Kidney (tissue), 14 donors: Measurements from ENCODE around the gene DNAJA3. TPM values are rescaled to one million over a fixed set of nuclear protein-coding genes. Genes with fewer than 3 reads are reported as not detected.

ENCODE experiments used
- DNase-seq, 5 donors: peaks; one replicate each; pipeline ENCODE4 v3.0.0-alpha.2; 2013 to 2020
- FAIRE-seq: peaks from 2 replicates; lab custom pipeline; 2012; peaks lifted over from hg19 to GRCh38; lab: Jason Lieb, UNC
- H3K27ac ChIP-seq, 2 donors: one replicate each; pipeline ENCODE4 v1.7.0; 2013; ENCODE audit warnings: low read depth in 2 of 2, low read length in 2 of 2, inconsistent platforms in 1 of 2
- H3K27me3 ChIP-seq: one replicate; pipeline ENCODE4 v1.7.1; 2013; ENCODE audit warnings: low read length, inconsistent platforms; ENCODE audit not compliant: control insufficient read depth, insufficient read depth
- H3K36me3 ChIP-seq, 3 donors: one replicate each; pipeline versions ENCODE4 v1.7.0 to v1.7.1; 2013; ENCODE audit warnings: low read length in 3 of 3, control low read depth in 1 of 3, inconsistent platforms in 1 of 3; ENCODE audit not compliant: insufficient read depth in 3 of 3, control insufficient read depth in 2 of 3
- H3K4me1 ChIP-seq, 3 donors: one replicate each; pipeline versions ENCODE4 v1.7.0 to v1.7.1; 2013; ENCODE audit warnings: low read length in 3 of 3, inconsistent platforms in 1 of 3, low read depth in 1 of 3; ENCODE audit not compliant: control insufficient read depth in 2 of 3, insufficient read depth in 2 of 3
- H3K4me3 ChIP-seq, 3 donors: one replicate each; pipeline versions ENCODE4 v1.7.0 to v1.8.1; 2013; ENCODE audit warnings: low read length in 3 of 3, control low read depth in 1 of 3, inconsistent platforms in 1 of 3
- H3K9ac ChIP-seq, 3 donors: one replicate each; pipeline versions ENCODE4 v1.7.0 to v1.7.1; 2013; ENCODE audit warnings: low read length in 3 of 3, control low read depth in 1 of 3, inconsistent platforms in 1 of 3
- H3K9me3 ChIP-seq, 3 donors: one replicate each; pipeline versions ENCODE4 v1.7.0 to v1.7.1; 2013; ENCODE audit warnings: low read length in 3 of 3, control low read depth in 1 of 3, inconsistent platforms in 1 of 3; ENCODE audit not compliant: control insufficient read depth in 2 of 3, insufficient read depth in 1 of 3
- intact Hi-C: fragments of 100-400 bp; cut with DNase I; formaldehyde crosslinking; loops from one replicate; pipeline ENCODE4 v1.11.1; 2022
- polyA plus RNA-seq: library from polyadenylated mRNA; stranded (reverse); fragments of 350-450 nt; fragmentation: Illumina TruSeq; extraction: RNeasy Lipid Tissue Mini Kit (QIAGEN cat#74804); gene quantifications from one replicate; pipeline ENCODE4 v1.2.3, GENCODE V29; 2014; ENCODE audit warnings: low read depth, low replicate concordance; ENCODE audit not compliant: insufficient read depth
- total RNA-seq: library from RNA; stranded (reverse); fragmentation: NEBNext Ultra II Directional; extraction: Animal tissue kit (Norgen Biotek cat#: 25700); gene quantifications from one replicate; pipeline ENCODE4 v1.2.1, GENCODE V29; 2021
- TF ChIP-seq, protein P1 (sequence below): IDR thresholded peaks from 3 replicates; pipeline ENCODE4 v1.5.1; 2012; ENCODE audit warnings: mild to moderate bottlenecking, moderate library complexity, borderline replicate concordance; ENCODE audit not compliant: insufficient read depth; ENCODE audit errors: extremely low read depth
- donor health status: control.
- donor health status: control.
- donor health status: control.
- donor health status: control.
- donor health status: control.
- donor health status: DM: yes; HTN: yes; CAD: no.
- donor health status: Normal renal cell carcinoma (clear cell type).

Gene DNAJA3
- total and polyA plus RNA-seq, 2 donors from 2014 or later, result 41.1 to 49.4 TPM

GRCh38 chr16:4384509-4384942 lies 41.1 kb upstream of the DNAJA3 start:
- intact Hi-C loops, result no loop called here
- Histone ChIP-seq H3K9ac (no peak overlapping the region), H3K9me3 (no peaks in the 10 kb centered on the region), H3K27ac (no peak overlapping the region), H3K27me3 (no peaks in the 10 kb centered on the region), H3K4me1 (peaks cover 2 to 42% (median 9%) of the 10 kb centered on the region in 3 donors), H3K4me3 (no peak overlapping the region), H3K36me3 (peaks cover 0 to 4% (median 2%) of the 10 kb centered on the region in 3 donors)
- no peak for FAIRE-seq
- DNase-seq, result peak in 1 of 5 donors; percentile 79
- TF ChIP-seq, protein P1, sequence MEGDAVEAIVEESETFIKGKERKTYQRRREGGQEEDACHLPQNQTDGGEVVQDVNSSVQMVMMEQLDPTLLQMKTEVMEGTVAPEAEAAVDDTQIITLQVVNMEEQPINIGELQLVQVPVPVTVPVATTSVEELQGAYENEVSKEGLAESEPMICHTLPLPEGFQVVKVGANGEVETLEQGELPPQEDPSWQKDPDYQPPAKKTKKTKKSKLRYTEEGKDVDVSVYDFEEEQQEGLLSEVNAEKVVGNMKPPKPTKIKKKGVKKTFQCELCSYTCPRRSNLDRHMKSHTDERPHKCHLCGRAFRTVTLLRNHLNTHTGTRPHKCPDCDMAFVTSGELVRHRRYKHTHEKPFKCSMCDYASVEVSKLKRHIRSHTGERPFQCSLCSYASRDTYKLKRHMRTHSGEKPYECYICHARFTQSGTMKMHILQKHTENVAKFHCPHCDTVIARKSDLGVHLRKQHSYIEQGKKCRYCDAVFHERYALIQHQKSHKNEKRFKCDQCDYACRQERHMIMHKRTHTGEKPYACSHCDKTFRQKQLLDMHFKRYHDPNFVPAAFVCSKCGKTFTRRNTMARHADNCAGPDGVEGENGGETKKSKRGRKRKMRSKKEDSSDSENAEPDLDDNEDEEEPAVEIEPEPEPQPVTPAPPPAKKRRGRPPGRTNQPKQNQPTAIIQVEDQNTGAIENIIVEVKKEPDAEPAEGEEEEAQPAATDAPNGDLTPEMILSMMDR, result no peak

- TF ChIP-seq, protein P1, result no peak
- intact Hi-C loops, result no loop called here
- H3K9ac ChIP-seq, result peak overlapping the region in 1 of 3 donors; percentile 19
- H3K4me1 ChIP-seq, result peaks cover 2 to 47% (median 7%) of the 10 kb centered on the region in 3 donors
- peaks cover 0 to 4% (median 2%) of the 10 kb centered on the region in 3 donors for H3K36me3 ChIP-seq
- DNase-seq, result no peak
- no peak overlapping the region for H3K4me3 ChIP-seq
- H3K27ac ChIP-seq, result peak overlapping the region in 1 of 2 donors; percentile 41
- FAIRE-seq, result no peak
- H3K9me3 ChIP-seq, result no peaks in the 10 kb centered on the region
- no peaks in the 10 kb centered on the region for H3K27me3 ChIP-seq
These were observed 40.4 kb upstream of the DNAJA3 start for GRCh38 chr16:4385066-4385788.

DNA sequence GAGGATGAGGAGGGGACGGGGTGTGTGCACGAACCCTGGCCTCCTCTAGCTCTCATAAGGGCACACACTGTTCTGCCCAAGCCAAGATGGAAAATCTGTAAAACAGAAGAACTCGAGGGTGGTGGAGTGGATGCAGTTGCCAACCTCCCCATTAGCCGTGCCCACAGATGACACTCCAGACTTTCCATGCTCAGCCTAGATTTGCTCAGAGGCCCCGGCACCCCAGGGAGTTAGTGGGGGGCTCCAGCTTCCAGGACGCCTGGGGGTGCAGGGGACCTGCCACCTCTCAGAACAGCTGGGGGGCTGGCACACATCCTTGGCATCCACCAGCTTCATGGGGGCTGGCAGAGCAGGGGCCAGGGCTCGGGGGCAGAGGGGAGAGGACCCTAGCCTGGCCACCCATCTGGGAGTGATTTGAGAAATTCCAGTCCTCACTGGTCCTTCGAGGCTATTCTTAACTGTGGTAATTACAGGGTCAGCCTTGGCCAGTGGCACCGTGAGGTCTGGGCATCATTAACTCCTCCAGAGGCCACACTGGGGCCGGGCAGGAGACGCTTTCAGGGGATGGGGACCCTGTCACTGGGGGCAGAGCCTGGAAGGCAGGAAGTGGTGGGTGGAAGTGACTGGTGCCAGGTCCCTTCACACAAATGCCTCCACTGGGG lies 39.7 kb upstream of the DNAJA3 start:
- H3K9me3 ChIP-seq, result no peaks in the 10 kb centered on the region
- DNase-seq, result peak in 1 of 5 donors; percentile 55
- H3K27me3 ChIP-seq, result no peaks in the 10 kb centered on the region
- H3K4me1 ChIP-seq, result peaks cover 0 to 41% (median under 1%) of the 10 kb centered on the region in 3 donors
- intact Hi-C loops, result no loop called here
- H3K36me3 ChIP-seq, result peaks cover 0 to 4% (median 2%) of the 10 kb centered on the region in 3 donors
- no peak for FAIRE-seq
- TF ChIP-seq, protein P1, result no peak
- peak overlapping the region in 1 of 3 donors; percentile 19 for H3K9ac ChIP-seq
- H3K27ac ChIP-seq, result peak overlapping the region; percentile 41 to 57
- no peak overlapping the region for H3K4me3 ChIP-seq
